Common myeloid progenitor, CD34-positive (primary cell): ENCODE measurements around the gene ATP8A2.
"Not testable (repeated sequence)": the region's sequence is repeated elsewhere in the genome, so short reads cannot be mapped to it uniquely, and the experiment has no call there.

Experiments used
- CTCF ChIA-PET: fragments of 350-600 bp; sonication (Branson Sonifier 250); formaldehyde crosslinking; loops from one replicate; lab custom pipeline; 2021; ENCODE audit warnings: antibody characterized with exemption; lab: Charles Lee
- POLR2A ChIA-PET: fragments of 350-600 bp; sonication (Branson Sonifier 250); formaldehyde crosslinking; loops from one replicate; lab custom pipeline; 2021; ENCODE audit warnings: antibody characterized with exemption; lab: Charles Lee
- DNase-seq, 3 donors: peaks; one replicate each; pipeline versions ENCODE4 v3.0.0 to v3.0.0-alpha.2; 2013
- H3K27ac ChIP-seq, 2 experiments: 1 replicate in 1 of 2; 2 replicates in 1 of 2; pipeline ENCODE4 v1.7.0; 2013; ENCODE audit warnings: inconsistent platforms in 2 of 2, low read length in 2 of 2, mild to moderate bottlenecking in 2 of 2, low read depth in 1 of 2, moderate library complexity in 1 of 2; ENCODE audit not compliant: severe bottlenecking in 2 of 2, insufficient read depth in 1 of 2, poor library complexity in 1 of 2
- H3K27me3 ChIP-seq, 5 experiments: replicated peaks in 2 of 5; 1 replicate in 3 of 5; 2 replicates in 2 of 5; pipeline versions ENCODE4 v1.6.1 to v1.7.0; 2013; ENCODE audit warnings: low read length in 4 of 5, mild to moderate bottlenecking in 2 of 5, moderate library complexity in 2 of 5, inconsistent platforms in 1 of 5; ENCODE audit not compliant: insufficient read depth in 5 of 5, control insufficient read depth in 4 of 5
- H3K36me3 ChIP-seq, 4 experiments: 1 replicate in 2 of 4; 2 replicates in 2 of 4; pipeline versions ENCODE4 v1.6.1 to v1.7.0; 2013; ENCODE audit warnings: low read length in 3 of 4, control low read depth in 1 of 4, mild to moderate bottlenecking in 1 of 4; ENCODE audit not compliant: control insufficient read depth in 4 of 4, insufficient read depth in 4 of 4
- H3K4me1 ChIP-seq, 4 experiments: 1 replicate in 3 of 4; 2 replicates in 1 of 4; pipeline versions ENCODE4 v1.6.1 to v1.7.1; 2013; ENCODE audit warnings: low read length in 3 of 4, mild to moderate bottlenecking in 3 of 4, control low read depth in 1 of 4, inconsistent platforms in 1 of 4, moderate library complexity in 1 of 4; ENCODE audit not compliant: control insufficient read depth in 4 of 4, insufficient read depth in 4 of 4; ENCODE audit errors: control extremely low read depth in 1 of 4
- H3K4me3 ChIP-seq, 7 experiments: 1 replicate in 4 of 7; 2 replicates in 3 of 7; pipeline versions ENCODE4 v1.5.1 to v1.7.0; 2013; ENCODE audit warnings: mild to moderate bottlenecking in 7 of 7, low read length in 6 of 7, moderate library complexity in 6 of 7, inconsistent platforms in 2 of 7, low read depth in 2 of 7, control low read depth in 1 of 7; ENCODE audit not compliant: insufficient read depth in 4 of 7, control insufficient read depth in 1 of 7; ENCODE audit errors: extremely low read depth in 1 of 7
- H3K9me3 ChIP-seq, 5 experiments: 1 replicate in 4 of 5; 2 replicates in 1 of 5; pipeline versions ENCODE4 v1.6.1 to v1.7.1; 2013; ENCODE audit warnings: low read length in 4 of 5, mild to moderate bottlenecking in 2 of 5, inconsistent platforms in 1 of 5, low read depth in 1 of 5, moderate library complexity in 1 of 5; ENCODE audit not compliant: control insufficient read depth in 4 of 5, insufficient read depth in 2 of 5; ENCODE audit errors: control extremely low read depth in 1 of 5
- WGBS: methylation state at CpG from one replicate; pipeline ENCODE4 v1.1.5; 2013; ENCODE audit not compliant: insufficient coverage; 5-methylcytosine and 5-hydroxymethylcytosine counted together

ATP8A2 gene

DNA sequence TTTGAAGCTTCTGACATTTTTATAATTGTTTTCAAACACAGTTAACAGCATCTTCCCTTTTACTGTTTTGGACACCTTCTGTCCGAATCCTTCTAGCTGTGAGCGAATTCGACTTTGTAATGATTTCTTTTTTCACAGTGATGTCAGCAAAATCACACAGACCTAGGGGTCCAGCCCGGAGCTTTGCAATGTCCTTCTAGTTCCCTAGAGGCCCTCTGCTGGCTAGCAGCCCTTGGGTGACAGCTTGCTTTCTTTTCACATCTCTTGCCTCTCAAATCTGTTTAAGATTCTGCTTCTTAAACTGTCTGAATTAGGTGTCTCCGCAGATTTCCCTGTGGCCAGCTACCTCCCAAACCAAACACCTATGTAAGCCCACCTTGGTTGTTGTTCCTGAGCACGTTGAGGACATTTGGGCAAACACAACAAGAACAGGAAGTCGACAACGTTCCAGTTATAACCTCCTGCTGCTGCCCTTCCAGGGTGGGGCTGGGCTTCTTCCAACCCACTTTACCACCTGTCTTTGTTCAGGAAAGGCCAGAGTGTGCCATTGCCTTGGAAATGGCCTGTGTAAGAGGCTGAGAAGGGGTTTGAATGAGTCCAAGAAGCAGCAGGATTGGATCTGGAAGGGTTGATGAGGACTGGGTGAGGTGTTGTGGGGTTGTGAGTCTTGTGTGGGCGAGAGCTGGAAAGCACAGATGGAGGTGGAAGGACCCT, 123.1 kb downstream of the ATP8A2 start:
- Histone ChIP-seq H3K4me3 (no peak overlapping the region), H3K27ac (no peak overlapping the region), H3K9me3 (no peaks in the 10 kb centered on the region), H3K27me3 (peaks cover 0 to 18% (median 2%) of the 10 kb centered on the region in 5 experiments), H3K4me1 (no peaks in the 10 kb centered on the region), H3K36me3 (no peaks in the 10 kb centered on the region)
- 57% methylated on average over 8 of the region's 9 CpGs for WGBS
- ChIA-PET CTCF (no interaction called here), POLR2A (interaction anchor here (0.5 to 0.7 kb wide), 2 partner anchors 481 to 968 kb away, joined by 3 read pairs; no protein-coding TSS in a partner anchor)
- DNase-seq, result no peak

DNA sequence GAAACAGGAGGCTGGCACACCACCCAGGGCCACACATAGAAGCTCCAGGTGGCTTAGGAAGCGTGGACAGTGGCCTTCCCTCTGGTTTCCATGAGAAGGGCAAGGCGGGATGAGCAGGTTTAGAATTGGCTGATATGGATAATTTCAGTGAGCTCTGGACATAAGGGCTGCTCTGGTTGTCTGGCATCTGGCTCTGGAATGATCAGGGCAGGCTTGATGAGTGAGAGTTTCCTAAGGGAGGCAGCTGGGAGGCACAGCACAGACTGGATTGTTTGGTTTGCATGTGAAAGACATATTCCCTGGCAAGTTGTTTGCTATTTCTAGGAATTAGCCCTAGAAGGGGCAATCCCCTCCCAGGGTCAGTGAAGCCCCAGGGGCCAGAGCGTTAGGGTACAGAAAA, 129.5 kb downstream of the ATP8A2 start:
- Histone ChIP-seq H3K27me3 (peaks cover 2 to 17% (median 5%) of the 10 kb centered on the region in 5 experiments), H3K27ac (no peak overlapping the region), H3K4me3 (no peak overlapping the region), H3K4me1 (no peaks in the 10 kb centered on the region), H3K9me3 (no peaks in the 10 kb centered on the region), H3K36me3 (no peaks in the 10 kb centered on the region)
- POLR2A ChIA-PET, result no interaction called here
- 86% methylated on average over 2 of the region's 3 CpGs for WGBS
- DNase-seq, result no peak
- CTCF ChIA-PET, result interaction anchor here (1.3 kb wide), 1 partner anchor 8 kb away, joined by 3 read pairs; no protein-coding TSS in a partner anchor

DNA sequence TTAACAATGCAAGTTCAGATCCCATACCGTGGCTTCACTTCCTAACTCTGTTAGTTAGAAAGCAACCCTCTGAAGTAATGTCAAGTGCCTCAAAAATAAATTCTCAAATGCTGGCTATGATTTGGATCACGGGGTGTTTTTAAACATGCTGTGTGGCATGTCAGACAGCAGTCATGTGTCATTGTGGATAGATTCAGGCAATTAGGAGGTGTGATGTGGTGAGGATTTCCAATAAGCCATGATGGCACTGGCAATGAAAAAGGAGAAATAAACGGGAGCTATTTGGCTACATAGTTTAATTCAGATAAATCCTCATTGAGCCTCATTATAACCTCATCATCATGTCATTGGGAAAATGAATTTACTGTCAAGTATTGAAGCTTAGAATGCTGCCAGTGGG, 130.3 kb downstream of the ATP8A2 start:
- H3K9me3 ChIP-seq, result no peaks in the 10 kb centered on the region
- no peak overlapping the region for H3K4me3 ChIP-seq
- 100% methylated on average over 1 of the region's 3 CpGs for whole genome bisulfite sequencing
- ChIA-PET CTCF (interaction anchor here (1.3 kb wide), 1 partner anchor 9 kb away, joined by 3 read pairs; no protein-coding TSS in a partner anchor), POLR2A (no interaction called here)
- no peaks in the 10 kb centered on the region for H3K4me1 ChIP-seq
- H3K36me3 ChIP-seq, result no peaks in the 10 kb centered on the region
- no peak for DNase-seq
- no peak overlapping the region for H3K27ac ChIP-seq
- H3K27me3 ChIP-seq, result peaks cover 2 to 17% (median 5%) of the 10 kb centered on the region in 5 experiments

DNA sequence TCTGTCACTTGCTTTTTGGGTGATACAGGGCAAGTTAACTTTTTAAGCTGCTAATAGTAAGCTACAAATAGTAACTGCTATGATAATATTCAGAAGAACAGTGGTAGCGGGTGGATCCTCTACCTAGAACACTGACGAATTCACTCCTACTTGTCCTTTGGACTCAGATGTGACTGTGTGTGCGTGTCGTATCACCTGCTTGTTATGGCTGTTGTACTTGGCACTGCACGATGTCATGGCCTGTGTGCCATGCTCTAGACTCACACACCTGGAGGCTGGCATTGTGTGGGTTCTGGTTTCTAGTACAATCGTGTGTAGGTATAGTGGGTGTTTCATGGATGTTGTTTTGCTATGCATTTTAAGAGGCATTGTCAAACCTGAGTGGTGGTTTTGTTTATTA, 130.8 kb downstream of the ATP8A2 start:
- H3K9me3 ChIP-seq, result no peaks in the 10 kb centered on the region
- ChIA-PET CTCF (interaction anchor here (1.3 kb wide), 1 partner anchor 9 kb away, joined by 3 read pairs; no protein-coding TSS in a partner anchor), POLR2A (no interaction called here)
- WGBS, result 77% methylated on average over 6 of the region's 6 CpGs
- no peak overlapping the region for H3K27ac ChIP-seq
- H3K36me3 ChIP-seq, result no peaks in the 10 kb centered on the region
- H3K4me1 ChIP-seq, result no peaks in the 10 kb centered on the region
- H3K4me3 ChIP-seq, result no peak overlapping the region
- H3K27me3 ChIP-seq, result peaks cover 2 to 17% (median 5%) of the 10 kb centered on the region in 5 experiments
- DNase-seq, result no peak

DNA sequence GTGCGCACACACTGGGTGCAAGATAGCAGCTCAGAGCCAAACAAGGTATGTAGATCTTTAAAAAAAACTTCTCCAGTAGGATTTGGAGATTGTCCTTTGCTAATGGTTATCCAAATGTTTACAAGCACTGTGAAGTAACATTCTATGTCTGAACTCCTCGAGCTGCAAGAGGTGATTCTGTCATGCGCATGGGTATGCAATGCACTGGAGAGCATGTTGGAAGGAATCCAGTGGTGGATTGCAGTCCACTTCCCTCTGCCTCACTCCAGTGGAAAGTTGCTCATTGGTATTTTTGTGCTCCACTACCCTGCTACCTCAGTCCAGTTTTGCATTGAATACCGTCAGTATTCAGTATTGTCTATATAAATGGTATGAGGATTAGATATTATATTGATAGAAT, 132.1 kb downstream of the ATP8A2 start:
- Histone ChIP-seq H3K36me3 (no peaks in the 10 kb centered on the region), H3K27me3 (peaks cover 2 to 17% (median 5%) of the 10 kb centered on the region in 5 experiments), H3K9me3 (no peaks in the 10 kb centered on the region), H3K27ac (no peak overlapping the region), H3K4me3 (no peak overlapping the region), H3K4me1 (no peaks in the 10 kb centered on the region)
- no peak for DNase-seq
- 100% methylated on average over 3 of the region's 4 CpGs for WGBS
- POLR2A ChIA-PET, result no interaction called here
- CTCF ChIA-PET, result no interaction called here

DNA sequence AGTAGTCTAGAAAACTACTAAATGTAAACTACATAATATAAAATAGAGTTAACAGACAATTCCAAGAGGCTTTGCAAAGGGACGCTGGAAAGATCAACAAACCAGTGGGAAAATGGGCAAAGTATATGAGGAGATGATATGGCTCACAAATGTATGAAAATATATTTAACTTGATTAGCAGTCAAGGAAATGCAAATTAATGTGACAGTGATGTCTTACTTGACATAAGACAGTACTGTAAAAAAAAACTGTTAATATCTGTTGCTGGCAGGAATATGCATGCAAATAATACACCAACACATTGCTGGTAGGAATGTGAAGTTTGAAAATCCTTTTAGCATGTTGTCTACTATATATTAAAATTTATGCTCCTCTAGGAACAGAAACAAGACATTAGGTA, 136.1 kb downstream of the ATP8A2 start:
- ChIA-PET CTCF (no interaction called here), POLR2A (no interaction called here)
- H3K27me3 ChIP-seq, result peaks cover 0 to 2% (median under 1%) of the 10 kb centered on the region in 5 experiments
- no peaks in the 10 kb centered on the region for H3K36me3 ChIP-seq
- no peak for DNase-seq
- no peaks in the 10 kb centered on the region for H3K4me1 ChIP-seq
- H3K4me3 ChIP-seq, result no peak overlapping the region
- H3K9me3 ChIP-seq, result peaks cover 0 to 4% (median 0%) of the 10 kb centered on the region in 5 experiments
- H3K27ac ChIP-seq, result no peak overlapping the region
- WGBS, result 80% methylated on average over 1 of the region's 1 CpG

DNA sequence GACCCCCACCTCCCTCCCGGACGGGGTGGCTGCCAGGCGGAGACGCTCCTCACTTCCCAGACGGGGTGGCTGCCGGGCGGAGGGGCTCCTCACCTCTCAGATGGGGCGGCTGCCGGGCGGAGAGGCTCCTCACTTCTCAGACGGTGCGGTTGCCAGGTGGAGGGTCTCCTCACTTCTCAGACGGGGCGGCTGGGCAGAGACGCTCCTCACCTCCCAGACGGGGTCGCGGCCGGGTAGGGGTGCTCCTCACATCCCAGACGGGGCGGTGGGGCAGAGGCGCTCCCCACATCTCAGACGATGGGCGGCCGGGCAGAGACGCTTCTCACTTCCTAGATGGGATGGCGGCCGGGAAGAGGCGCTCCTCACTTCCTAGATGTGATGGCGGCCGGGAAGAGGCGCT, 141.3 kb downstream of the ATP8A2 start:
- CTCF ChIA-PET, H3K9me3 ChIP-seq, DNase-seq, H3K36me3 ChIP-seq, H3K4me1 ChIP-seq, H3K4me3 ChIP-seq, H3K27me3 ChIP-seq, POLR2A ChIA-PET, H3K27ac ChIP-seq: not testable (repeated sequence)
- 96% methylated on average over 17 of the region's 32 CpGs for WGBS
